ENCODE results near the gene GHRH. TPM values are rescaled to one million over a fixed set of nuclear protein-coding genes. Genes with fewer than 3 reads are reported as not detected.

Gene GHRH
- total RNA-seq, 1 donor from 2014 or later: not detected

DNA sequence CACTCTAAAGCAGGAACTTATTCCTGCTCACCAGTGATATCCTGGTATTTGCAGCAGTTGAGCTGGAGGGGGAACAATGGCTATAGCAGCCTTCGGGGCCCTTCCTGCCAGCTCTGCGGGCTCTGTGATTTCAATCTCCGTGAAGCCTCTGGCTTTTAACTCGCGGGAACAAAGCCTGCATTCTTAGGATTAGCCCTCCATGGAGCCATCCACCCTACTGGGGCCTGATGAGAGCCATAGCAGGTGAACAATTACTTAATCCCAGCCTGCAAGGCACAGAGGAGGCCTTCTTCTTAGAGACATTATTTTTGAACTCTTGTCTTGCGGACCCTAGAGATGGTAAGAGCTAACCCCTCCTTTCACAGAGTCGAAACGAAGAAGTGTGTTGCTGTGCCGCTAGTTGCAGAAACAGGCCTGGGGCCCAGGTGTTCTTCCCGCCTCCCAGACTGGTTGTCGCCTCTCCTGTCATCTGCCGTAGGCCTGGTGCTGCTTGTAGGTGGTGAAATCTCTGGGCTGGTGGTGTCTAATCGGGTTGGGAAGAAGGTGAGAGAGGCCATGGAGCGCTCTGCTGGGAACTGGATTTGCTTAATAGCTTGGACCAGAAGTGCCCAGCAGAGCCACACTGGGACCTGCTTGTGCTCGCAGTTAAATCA is 9.7 kb downstream of the GHRH start:
- no peaks in the 10 kb centered on the region for H3K36me3 ChIP-seq (ENCODE audit: control insufficient read depth, insufficient read depth, low read length)
- TF ChIP-seq CTCF (IDR thresholded peaks at IDR 0.05; ENCODE audit: insufficient read depth, low read length, poor library complexity, severe bottlenecking): no peak

DNA sequence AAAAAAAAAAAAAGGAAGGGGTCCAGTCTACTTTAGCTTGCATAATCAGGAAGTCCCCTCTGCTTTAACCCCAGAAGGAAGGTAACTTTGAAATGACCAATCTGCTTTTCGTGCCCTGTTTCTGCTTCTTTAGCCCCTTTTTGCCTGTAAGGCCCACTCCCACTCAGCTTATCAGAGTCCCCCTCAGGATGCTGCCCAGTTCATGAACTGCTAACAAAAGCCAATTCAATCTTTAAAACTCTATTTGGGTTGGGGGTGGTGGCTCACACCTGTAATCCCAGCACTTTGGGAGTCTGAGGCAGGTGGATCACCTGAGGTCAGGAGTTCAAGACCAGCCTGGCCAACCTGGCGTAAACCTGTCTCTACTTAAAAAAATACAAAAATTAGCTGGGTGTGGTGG is 12.3 kb downstream of the GHRH start:
- Histone ChIP-seq H3K36me3 (ENCODE audit: control insufficient read depth, insufficient read depth, low read length) (no peaks in the 10 kb centered on the region), H3K27me3 (ENCODE audit: control insufficient read depth, insufficient read depth, low read length) (no peaks in the 10 kb centered on the region), H3K4me3 (ENCODE audit: low read depth, low read length) (no peak overlapping the region)
- no peak for TF ChIP-seq CTCF (IDR thresholded peaks at IDR 0.05; ENCODE audit: insufficient read depth, low read length, poor library complexity, severe bottlenecking)
- no peak for DNase-seq (ENCODE audit: low read depth)

More for the DNA sequence above, 9.7 kb downstream of the GHRH start:
- no peak overlapping the region for H3K4me3 ChIP-seq (ENCODE audit: low read depth, low read length)
- DNase-seq (ENCODE audit: low read depth): no peak
- H3K27me3 ChIP-seq (ENCODE audit: control insufficient read depth, insufficient read depth, low read length): no peaks in the 10 kb centered on the region

GRCh38 chr20:37247547-37247946 is 14.1 kb downstream of the GHRH start:
- no peak overlapping the region for H3K4me3 ChIP-seq (ENCODE audit: low read depth, low read length)
- TF ChIP-seq CTCF (IDR thresholded peaks at IDR 0.05; ENCODE audit: insufficient read depth, low read length, poor library complexity, severe bottlenecking): no peak
- DNase-seq (ENCODE audit: low read depth): no peak
- H3K27me3 ChIP-seq (ENCODE audit: control insufficient read depth, insufficient read depth, low read length): no peaks in the 10 kb centered on the region
- H3K36me3 ChIP-seq (ENCODE audit: control insufficient read depth, insufficient read depth, low read length): no peaks in the 10 kb centered on the region

DNA sequence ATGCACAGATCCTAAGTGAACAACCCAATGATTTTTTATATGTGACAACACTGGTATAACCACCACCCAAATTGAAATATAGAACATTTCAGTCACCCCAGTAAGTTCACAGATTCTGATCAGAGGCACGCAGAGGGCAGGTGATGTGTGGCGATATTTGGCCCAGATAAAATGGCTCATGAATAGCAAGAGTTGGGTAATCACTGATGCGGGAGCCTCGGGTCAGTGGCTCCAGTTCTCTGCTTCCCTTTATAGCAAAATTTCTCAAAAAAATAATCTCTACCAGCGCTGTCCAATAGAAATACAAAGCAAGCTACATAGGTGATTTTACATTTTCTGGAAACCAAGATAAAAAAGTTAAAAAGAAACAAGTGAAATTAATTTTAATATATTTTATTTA is 14.9 kb downstream of the GHRH start:
- DNase-seq (ENCODE audit: low read depth): no peak
- Histone ChIP-seq H3K36me3 (ENCODE audit: control insufficient read depth, insufficient read depth, low read length) (no peaks in the 10 kb centered on the region), H3K4me3 (ENCODE audit: low read depth, low read length) (no peak overlapping the region), H3K27me3 (ENCODE audit: control insufficient read depth, insufficient read depth, low read length) (no peaks in the 10 kb centered on the region)
- TF ChIP-seq CTCF (IDR thresholded peaks at IDR 0.05; ENCODE audit: insufficient read depth, low read length, poor library complexity, severe bottlenecking): no peak

GRCh38 chr20:37245216-37246150 is 16.1 kb downstream of the GHRH start:
- no peak overlapping the region for H3K4me3 ChIP-seq (ENCODE audit: low read depth, low read length)
- peaks cover 1% of the 10 kb centered on the region for H3K36me3 ChIP-seq (ENCODE audit: control insufficient read depth, insufficient read depth, low read length)
- no peak for TF ChIP-seq CTCF (IDR thresholded peaks at IDR 0.05; ENCODE audit: insufficient read depth, low read length, poor library complexity, severe bottlenecking)
- DNase-seq (ENCODE audit: low read depth): no peak
- H3K27me3 ChIP-seq (ENCODE audit: control insufficient read depth, insufficient read depth, low read length): no peaks in the 10 kb centered on the region

Measured in kidney epithelial cell (primary cell).